ENCODE data around the gene COPE.

- TF ChIP-seq CTCF (IDR thresholded peaks at IDR 0.05) (no peak), POLR2A (IDR thresholded peaks at IDR 0.05) (no peak)
Measured at GRCh38 chr19:18943465-18943864, 24.3 kb upstream of the COPE start.
